Liver (tissue), 3 donors: ENCODE measurements around the gene ARL3.

ENCODE experiments used
- CTCF ChIP-seq: fragments of 150-350 bp; IDR thresholded peaks from 2 replicates; pipeline ENCODE4 v1.5.1; 2017; ENCODE audit warnings: improper control_type of control experiment, low read depth, low read length; ENCODE audit not compliant: missing input control
- GABPA ChIP-seq, 2 donors: IDR thresholded peaks in 1 of 2; conservative IDR thresholded peaks in 1 of 2; 2 replicates each; pipeline ENCODE4 v1.6.1; 2016; ENCODE audit warnings: antibody characterized with exemption in 2 of 2, mild to moderate bottlenecking in 1 of 2, moderate library complexity in 1 of 2
- RAD21 ChIP-seq, 2 donors: IDR thresholded peaks; 2 replicates each; pipeline ENCODE4 v1.6.1; 2016; ENCODE audit warnings: antibody characterized with exemption in 2 of 2, mild to moderate bottlenecking in 2 of 2
- donor health status: healthy.
- donor health status: healthy.

- TF ChIP-seq RAD21 (IDR thresholded peaks at IDR 0.05) (no peak), CTCF (no peak), GABPA (IDR thresholded peaks at IDR 0.05 in 1 of 2, conservative IDR thresholded peaks at IDR 0.05 in 1 of 2) (no peak)
Observed at GRCh38 chr10:102649797-102650654, 64.2 kb downstream of the ARL3 start.
